Astrocyte (in vitro differentiated cells and primary cell): ENCODE data around the gene SARS2.

Experiments
- EZH2 ChIP-seq: IDR thresholded peaks from 2 replicates; pipeline ENCODE4 v1.6.1; 2012; ENCODE audit warnings: mild to moderate bottlenecking, low read length, inconsistent platforms; ENCODE audit not compliant: insufficient read depth
- TF ChIP-seq, protein P1 (sequence below): IDR thresholded peaks from 2 replicates; pipeline ENCODE4 v1.5.1; 2011; ENCODE audit warnings: low read depth, mild to moderate bottlenecking, inconsistent platforms, low read length, moderate library complexity; ENCODE audit not compliant: insufficient read depth

DNA sequence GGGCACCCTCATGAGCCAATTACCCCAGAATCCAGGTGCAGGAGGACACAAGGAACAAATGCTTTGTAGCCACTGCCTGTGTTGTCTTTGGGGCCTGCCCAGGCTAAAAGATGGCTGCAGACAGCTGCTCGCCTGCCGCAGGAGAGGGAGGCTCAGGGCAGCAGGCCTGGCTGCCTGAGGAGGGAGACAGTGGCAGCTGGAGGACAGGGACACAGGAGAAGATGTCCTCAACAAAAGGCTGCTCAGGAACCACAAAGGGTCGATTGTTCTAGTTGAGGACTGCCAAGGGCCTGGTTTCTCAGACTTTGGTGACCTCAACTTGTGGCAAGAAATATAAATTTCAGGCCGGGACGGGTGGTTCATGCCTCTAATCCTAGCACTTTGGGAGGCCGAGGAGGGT is 38.8 kb downstream of the SARS2 start:
- TF ChIP-seq, protein P1, sequence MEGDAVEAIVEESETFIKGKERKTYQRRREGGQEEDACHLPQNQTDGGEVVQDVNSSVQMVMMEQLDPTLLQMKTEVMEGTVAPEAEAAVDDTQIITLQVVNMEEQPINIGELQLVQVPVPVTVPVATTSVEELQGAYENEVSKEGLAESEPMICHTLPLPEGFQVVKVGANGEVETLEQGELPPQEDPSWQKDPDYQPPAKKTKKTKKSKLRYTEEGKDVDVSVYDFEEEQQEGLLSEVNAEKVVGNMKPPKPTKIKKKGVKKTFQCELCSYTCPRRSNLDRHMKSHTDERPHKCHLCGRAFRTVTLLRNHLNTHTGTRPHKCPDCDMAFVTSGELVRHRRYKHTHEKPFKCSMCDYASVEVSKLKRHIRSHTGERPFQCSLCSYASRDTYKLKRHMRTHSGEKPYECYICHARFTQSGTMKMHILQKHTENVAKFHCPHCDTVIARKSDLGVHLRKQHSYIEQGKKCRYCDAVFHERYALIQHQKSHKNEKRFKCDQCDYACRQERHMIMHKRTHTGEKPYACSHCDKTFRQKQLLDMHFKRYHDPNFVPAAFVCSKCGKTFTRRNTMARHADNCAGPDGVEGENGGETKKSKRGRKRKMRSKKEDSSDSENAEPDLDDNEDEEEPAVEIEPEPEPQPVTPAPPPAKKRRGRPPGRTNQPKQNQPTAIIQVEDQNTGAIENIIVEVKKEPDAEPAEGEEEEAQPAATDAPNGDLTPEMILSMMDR, result no peak
- TF ChIP-seq EZH2, result no peak
